ENCODE results near the gene SUDS3.

Gene SUDS3

DNA sequence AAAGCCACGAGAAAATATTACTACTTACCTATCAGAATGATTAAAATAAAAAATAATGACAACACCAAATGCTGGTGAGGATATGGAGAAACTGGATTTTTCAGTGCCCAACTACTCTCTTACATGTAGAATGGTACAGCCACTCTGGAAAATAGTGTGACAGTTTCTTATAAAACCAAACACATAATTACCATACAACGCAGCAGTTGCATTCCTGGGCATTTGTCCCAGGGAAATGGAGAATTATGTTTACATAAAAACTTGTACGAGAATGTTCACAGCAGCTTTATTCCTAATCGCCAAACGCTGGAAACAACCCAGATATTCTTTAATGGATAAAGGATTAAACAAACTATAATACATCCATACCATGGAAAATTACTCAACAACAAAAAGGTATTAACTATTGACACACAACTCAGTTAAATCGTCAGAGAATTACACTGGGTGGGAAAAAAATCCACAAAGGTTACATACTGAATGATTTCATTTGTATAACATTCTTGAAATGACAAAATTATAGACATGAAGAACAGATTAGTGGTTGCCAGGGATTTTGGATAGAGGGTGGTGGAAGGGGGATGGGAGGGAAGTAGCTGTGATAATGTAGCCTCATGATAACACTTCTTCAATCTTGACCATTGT, 39.0 kb upstream of the SUDS3 start:
- Histone ChIP-seq H3K27ac (ENCODE audit: low read depth, low read length, poor library complexity, severe bottlenecking) (no peak overlapping the region), H3K79me2 (ENCODE audit: insufficient read depth, low read length) (peaks cover 53% of the 10 kb centered on the region), H3F3A (ENCODE audit: insufficient read depth, low read length) (no peaks in the 10 kb centered on the region; the same call in 1 of the 2 replicates), H2AFZ (ENCODE audit: low read length) (no peak overlapping the region), H4K20me1 (ENCODE audit: insufficient read depth, low read length) (no peaks in the 10 kb centered on the region), H3K4me2 (ENCODE audit: low read length) (no peak overlapping the region), H3K4me1 (ENCODE audit: insufficient read depth, low read length, severe bottlenecking) (peaks cover 11% of the 10 kb centered on the region), H3K9ac (ENCODE audit: low read length) (no peak overlapping the region), H3K36me3 (ENCODE audit: insufficient read depth, low read length) (no peaks in the 10 kb centered on the region), H3K27me3 (ENCODE audit: insufficient read depth, low read length) (no peaks in the 10 kb centered on the region), H3K9me3 (ENCODE audit: low read length) (no peaks in the 10 kb centered on the region), H3K4me3 (ENCODE audit: low read depth, low read length, poor library complexity, severe bottlenecking) (no peak overlapping the region), H3K9me2 (ENCODE audit: low read depth, low read length) (no peaks in the 10 kb centered on the region)
- TF ChIP-seq, protein P1, sequence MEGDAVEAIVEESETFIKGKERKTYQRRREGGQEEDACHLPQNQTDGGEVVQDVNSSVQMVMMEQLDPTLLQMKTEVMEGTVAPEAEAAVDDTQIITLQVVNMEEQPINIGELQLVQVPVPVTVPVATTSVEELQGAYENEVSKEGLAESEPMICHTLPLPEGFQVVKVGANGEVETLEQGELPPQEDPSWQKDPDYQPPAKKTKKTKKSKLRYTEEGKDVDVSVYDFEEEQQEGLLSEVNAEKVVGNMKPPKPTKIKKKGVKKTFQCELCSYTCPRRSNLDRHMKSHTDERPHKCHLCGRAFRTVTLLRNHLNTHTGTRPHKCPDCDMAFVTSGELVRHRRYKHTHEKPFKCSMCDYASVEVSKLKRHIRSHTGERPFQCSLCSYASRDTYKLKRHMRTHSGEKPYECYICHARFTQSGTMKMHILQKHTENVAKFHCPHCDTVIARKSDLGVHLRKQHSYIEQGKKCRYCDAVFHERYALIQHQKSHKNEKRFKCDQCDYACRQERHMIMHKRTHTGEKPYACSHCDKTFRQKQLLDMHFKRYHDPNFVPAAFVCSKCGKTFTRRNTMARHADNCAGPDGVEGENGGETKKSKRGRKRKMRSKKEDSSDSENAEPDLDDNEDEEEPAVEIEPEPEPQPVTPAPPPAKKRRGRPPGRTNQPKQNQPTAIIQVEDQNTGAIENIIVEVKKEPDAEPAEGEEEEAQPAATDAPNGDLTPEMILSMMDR (IDR thresholded peaks at IDR 0.05; ENCODE audit: low read length) = no peak
- no peak for TF ChIP-seq EZH2 (IDR thresholded peaks at IDR 0.05; ENCODE audit: borderline replicate concordance, low read length)

DNA sequence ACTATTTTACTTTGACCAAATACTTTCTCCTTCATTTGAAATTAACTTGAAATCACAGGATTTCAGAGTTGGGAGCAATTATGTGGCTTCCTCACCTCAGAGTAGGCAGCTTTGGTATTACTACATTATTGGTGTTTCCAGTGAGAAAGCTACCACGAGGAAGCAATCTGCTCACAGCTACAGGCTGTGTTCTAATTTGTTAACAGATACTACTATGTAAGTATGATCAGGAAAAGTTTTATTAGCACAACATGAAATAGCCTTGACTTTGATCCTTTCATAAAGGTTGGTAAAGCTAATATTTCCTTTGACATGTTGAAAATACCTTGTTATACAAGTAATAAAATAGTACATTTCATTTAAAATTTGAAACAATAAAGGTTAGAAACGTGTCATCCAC, 34.3 kb upstream of the SUDS3 start:
- Histone ChIP-seq H3K9me2 (ENCODE audit: low read depth, low read length) (no peaks in the 10 kb centered on the region), H3K36me3 (ENCODE audit: insufficient read depth, low read length) (no peaks in the 10 kb centered on the region), H3K9me3 (ENCODE audit: low read length) (no peaks in the 10 kb centered on the region), H3K4me2 (ENCODE audit: low read length) (no peak overlapping the region), H3K79me2 (ENCODE audit: insufficient read depth, low read length) (peaks cover 73% of the 10 kb centered on the region), H2AFZ (ENCODE audit: low read length) (no peak overlapping the region), H3F3A (ENCODE audit: insufficient read depth, low read length) (no peaks in the 10 kb centered on the region), H3K4me3 (ENCODE audit: low read depth, low read length, poor library complexity, severe bottlenecking) (no peak overlapping the region), H3K27ac (ENCODE audit: low read depth, low read length, poor library complexity, severe bottlenecking) (no peak overlapping the region), H3K4me1 (ENCODE audit: insufficient read depth, low read length, severe bottlenecking) (peaks cover 29% of the 10 kb centered on the region), H3K27me3 (ENCODE audit: insufficient read depth, low read length) (no peaks in the 10 kb centered on the region), H4K20me1 (ENCODE audit: insufficient read depth, low read length) (no peaks in the 10 kb centered on the region), H3K9ac (ENCODE audit: low read length) (no peak overlapping the region)
- no peak for TF ChIP-seq EZH2 (IDR thresholded peaks at IDR 0.05; ENCODE audit: borderline replicate concordance, low read length)
- TF ChIP-seq, protein P1 (IDR thresholded peaks at IDR 0.05; ENCODE audit: low read length) = no peak

DNA sequence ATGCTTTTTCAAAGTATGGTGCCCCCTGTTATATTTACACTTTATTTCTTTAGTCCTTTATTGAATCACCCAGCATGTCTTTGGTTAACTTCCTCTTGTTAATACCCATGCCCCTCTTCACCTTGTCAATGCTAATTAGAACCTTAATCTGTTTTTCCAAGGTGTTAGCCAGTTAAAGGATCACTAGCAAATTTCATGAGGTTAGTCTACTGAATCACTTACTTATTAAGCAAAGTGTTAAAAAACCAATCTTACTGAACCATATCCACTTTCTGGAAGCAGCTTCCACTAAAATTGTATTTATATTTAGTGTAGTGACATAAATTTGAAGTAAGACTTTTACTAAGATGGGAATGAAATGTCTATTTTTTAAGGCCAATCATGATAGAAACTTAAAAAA, 31.5 kb upstream of the SUDS3 start:
- Histone ChIP-seq H3K79me2 (ENCODE audit: insufficient read depth, low read length) (peaks cover 67% of the 10 kb centered on the region), H3K27ac (ENCODE audit: low read depth, low read length, poor library complexity, severe bottlenecking) (no peak overlapping the region)

More for the DNA sequence above, 31.5 kb upstream of the SUDS3 start:
- Histone ChIP-seq H3K36me3 (ENCODE audit: insufficient read depth, low read length) (no peaks in the 10 kb centered on the region), H3K4me1 (ENCODE audit: insufficient read depth, low read length, severe bottlenecking) (peaks cover 36% of the 10 kb centered on the region), H3K4me2 (ENCODE audit: low read length) (no peak overlapping the region), H4K20me1 (ENCODE audit: insufficient read depth, low read length) (no peaks in the 10 kb centered on the region), H3F3A (ENCODE audit: insufficient read depth, low read length) (no peaks in the 10 kb centered on the region), H3K9ac (ENCODE audit: low read length) (no peak overlapping the region), H3K4me3 (ENCODE audit: low read depth, low read length, poor library complexity, severe bottlenecking) (no peak overlapping the region), H3K9me2 (ENCODE audit: low read depth, low read length) (no peaks in the 10 kb centered on the region), H3K9me3 (ENCODE audit: low read length) (no peaks in the 10 kb centered on the region), H3K27me3 (ENCODE audit: insufficient read depth, low read length) (no peaks in the 10 kb centered on the region), H2AFZ (ENCODE audit: low read length) (no peak overlapping the region)
- TF ChIP-seq EZH2 (IDR thresholded peaks at IDR 0.05; ENCODE audit: borderline replicate concordance, low read length) = no peak
- TF ChIP-seq, protein P1 (IDR thresholded peaks at IDR 0.05; ENCODE audit: low read length) = no peak

Data from OCI-LY1 (cell line).